DND-41 (cell line): ENCODE results near the gene GREB1L.
"Not testable (repeated sequence)": the region's sequence is repeated elsewhere in the genome, so short reads cannot be mapped to it uniquely, and the experiment has no call there.

Source experiments
- ATAC-seq: fragments of 200-7000 bp; cut with Tn5 transposase; 3 replicates; pipeline ENCODE4 v1.9.1; 2021; ENCODE audit warnings: low read depth; ENCODE audit not compliant: insufficient read depth
- DNase-seq: peaks from one replicate; pipeline ENCODE4 v3.0.0-alpha.2; 2020
- H2AFZ ChIP-seq: 2 replicates; pipeline ENCODE4 v1.6.0; 2012; ENCODE audit warnings: low read depth, low read length
- H3K27ac ChIP-seq: 2 replicates; pipeline ENCODE4 v1.5.1; 2012; ENCODE audit warnings: low read length, inconsistent platforms
- H3K27me3 ChIP-seq: fragments of 200-600 bp; sonication (generic); 2 replicates; pipeline ENCODE4 v1.6.0; 2012; ENCODE audit warnings: low read length, mild to moderate bottlenecking, inconsistent platforms; ENCODE audit not compliant: insufficient read depth, poor library complexity
- H3K36me3 ChIP-seq: 2 replicates; pipeline ENCODE4 v1.5.1; 2012; ENCODE audit warnings: low read length, inconsistent platforms; ENCODE audit not compliant: insufficient read depth
- H3K4me1 ChIP-seq: 2 replicates; pipeline ENCODE4 v1.5.1; 2012; ENCODE audit warnings: mild to moderate bottlenecking, low read length; ENCODE audit not compliant: insufficient read depth
- H3K4me2 ChIP-seq: 2 replicates; pipeline ENCODE4 v1.6.0; 2012; ENCODE audit warnings: mild to moderate bottlenecking, moderate library complexity, low read length, inconsistent platforms; ENCODE audit not compliant: insufficient read depth
- H3K4me3 ChIP-seq, 2 experiments: fragments of 200-600 bp in 1 of 2; shearing (Covaris generic) in 1 of 2; 2 replicates each; pipeline ENCODE4 v1.5.1; 2012 to 2016; ENCODE audit warnings: inconsistent platforms in 2 of 2, low read length in 2 of 2, mild to moderate bottlenecking in 2 of 2, low read depth in 1 of 2, moderate library complexity in 1 of 2
- H3K79me2 ChIP-seq: 2 replicates; pipeline ENCODE4 v1.6.0; 2012; ENCODE audit warnings: low read length, inconsistent platforms; ENCODE audit not compliant: insufficient read depth
- H3K9ac ChIP-seq: 2 replicates; pipeline ENCODE4 v1.6.0; 2012; ENCODE audit warnings: low read depth, mild to moderate bottlenecking, inconsistent platforms, low read length, moderate library complexity
- H3K9me3 ChIP-seq: 2 replicates; pipeline ENCODE4 v1.5.1; 2012; ENCODE audit warnings: low read length, moderate library complexity, mild to moderate bottlenecking, inconsistent platforms; ENCODE audit not compliant: insufficient read depth, severe bottlenecking
- H4K20me1 ChIP-seq: 2 replicates; pipeline ENCODE4 v1.6.0; 2012; ENCODE audit warnings: low read length; ENCODE audit not compliant: insufficient read depth
- EZH2 ChIP-seq: IDR thresholded peaks from 3 replicates; pipeline ENCODE4 v1.6.1; 2012; ENCODE audit warnings: borderline replicate concordance, low read depth, mild to moderate bottlenecking, moderate library complexity, low read length, inconsistent platforms; ENCODE audit not compliant: severe bottlenecking
- TF ChIP-seq, protein P1 (sequence below): IDR thresholded peaks from 2 replicates; pipeline ENCODE4 v1.5.1; 2012; ENCODE audit warnings: borderline replicate concordance, low read length, moderate library complexity, mild to moderate bottlenecking; ENCODE audit not compliant: poor library complexity, severe bottlenecking; ENCODE audit errors: extremely low read depth

Gene GREB1L

DNA sequence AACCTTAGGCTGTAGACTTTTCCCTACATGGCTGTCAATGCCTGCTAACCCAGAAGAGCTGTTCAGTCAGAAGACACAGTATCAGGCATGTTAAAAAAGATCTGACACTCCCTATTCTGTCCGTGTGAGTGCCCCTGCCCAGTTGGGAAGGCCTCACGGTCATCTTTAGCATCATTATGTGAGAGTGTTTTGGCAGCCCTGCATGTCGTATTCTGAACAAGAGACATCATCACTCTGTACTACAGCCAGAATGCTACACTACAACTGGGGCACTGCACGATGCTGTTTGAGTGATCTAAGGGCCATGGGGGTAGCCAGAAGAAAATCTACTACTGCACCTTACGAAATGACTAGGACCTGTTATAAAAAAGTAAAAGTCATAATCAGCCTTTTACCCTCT lies 67.2 kb downstream of the GREB1L start:
- Histone ChIP-seq H2AFZ (no peak overlapping the region), H3K27ac (no peak overlapping the region), H3K4me3 (no peak overlapping the region), H4K20me1 (no peaks in the 10 kb centered on the region), H3K36me3 (no peaks in the 10 kb centered on the region), H3K4me2 (no peak overlapping the region), H3K79me2 (no peaks in the 10 kb centered on the region), H3K9ac (no peak overlapping the region), H3K4me1 (no peaks in the 10 kb centered on the region), H3K9me3 (no peaks in the 10 kb centered on the region), H3K27me3 (peaks cover 4% of the 10 kb centered on the region)
- no peak for DNase-seq
- TF ChIP-seq EZH2: no peak
- TF ChIP-seq, protein P1, sequence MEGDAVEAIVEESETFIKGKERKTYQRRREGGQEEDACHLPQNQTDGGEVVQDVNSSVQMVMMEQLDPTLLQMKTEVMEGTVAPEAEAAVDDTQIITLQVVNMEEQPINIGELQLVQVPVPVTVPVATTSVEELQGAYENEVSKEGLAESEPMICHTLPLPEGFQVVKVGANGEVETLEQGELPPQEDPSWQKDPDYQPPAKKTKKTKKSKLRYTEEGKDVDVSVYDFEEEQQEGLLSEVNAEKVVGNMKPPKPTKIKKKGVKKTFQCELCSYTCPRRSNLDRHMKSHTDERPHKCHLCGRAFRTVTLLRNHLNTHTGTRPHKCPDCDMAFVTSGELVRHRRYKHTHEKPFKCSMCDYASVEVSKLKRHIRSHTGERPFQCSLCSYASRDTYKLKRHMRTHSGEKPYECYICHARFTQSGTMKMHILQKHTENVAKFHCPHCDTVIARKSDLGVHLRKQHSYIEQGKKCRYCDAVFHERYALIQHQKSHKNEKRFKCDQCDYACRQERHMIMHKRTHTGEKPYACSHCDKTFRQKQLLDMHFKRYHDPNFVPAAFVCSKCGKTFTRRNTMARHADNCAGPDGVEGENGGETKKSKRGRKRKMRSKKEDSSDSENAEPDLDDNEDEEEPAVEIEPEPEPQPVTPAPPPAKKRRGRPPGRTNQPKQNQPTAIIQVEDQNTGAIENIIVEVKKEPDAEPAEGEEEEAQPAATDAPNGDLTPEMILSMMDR: no peak
- ATAC-seq: no peak

DNA sequence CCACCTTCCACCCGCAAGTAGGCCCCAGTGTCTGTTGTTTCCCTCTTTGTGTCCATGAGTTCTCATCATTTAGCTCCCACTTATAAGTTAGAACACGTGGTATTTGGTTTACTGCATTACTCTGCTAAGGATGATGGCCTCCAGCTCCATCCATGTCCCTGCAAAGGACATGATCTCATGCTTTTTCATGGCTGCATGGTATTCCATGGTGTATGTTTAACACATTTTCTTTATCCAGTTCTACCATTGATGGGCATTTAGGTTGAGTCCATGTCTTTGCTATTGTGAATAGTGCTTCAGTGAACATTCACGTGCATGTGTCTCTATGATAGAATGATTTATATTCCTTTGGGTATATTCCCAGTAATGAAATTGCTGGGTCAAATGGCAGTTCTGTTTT lies 69.9 kb downstream of the GREB1L start:
- H3K4me2 ChIP-seq, H3K9me3 ChIP-seq, ATAC-seq, H2AFZ ChIP-seq, H4K20me1 ChIP-seq, H3K4me1 ChIP-seq, H3K4me3 ChIP-seq, DNase-seq, H3K79me2 ChIP-seq, H3K36me3 ChIP-seq, H3K9ac ChIP-seq, H3K27me3 ChIP-seq, H3K27ac ChIP-seq: not testable (repeated sequence)

DNA sequence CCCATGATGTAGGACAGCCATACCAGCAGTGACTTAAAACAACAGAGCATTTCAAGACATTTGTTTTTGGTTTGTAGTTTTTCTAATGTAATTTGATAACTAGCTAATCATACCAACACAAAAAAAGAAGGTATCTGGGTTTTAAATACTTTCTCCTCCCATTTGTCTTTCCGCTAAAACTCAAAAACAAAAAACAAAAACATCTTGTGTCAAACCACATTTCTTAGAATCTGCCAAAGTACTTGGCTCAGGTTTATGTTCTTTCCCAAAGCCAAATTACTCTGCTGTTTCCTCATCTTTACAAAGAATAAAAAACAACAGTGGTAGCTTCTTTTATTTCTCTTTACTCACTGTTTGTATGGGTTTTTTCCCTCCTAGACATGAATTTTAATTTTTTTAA lies 71.5 kb downstream of the GREB1L start:
- DNase-seq (no peak), ATAC-seq (no peak)
- H4K20me1 ChIP-seq: no peaks in the 10 kb centered on the region
- H2AFZ ChIP-seq: no peak overlapping the region
- TF ChIP-seq, protein P1: no peak
- no peak for TF ChIP-seq EZH2
- no peak overlapping the region for H3K9ac ChIP-seq
- H3K4me2 ChIP-seq: no peak overlapping the region
- H3K27me3 ChIP-seq: peaks cover 4% of the 10 kb centered on the region
- H3K9me3 ChIP-seq: no peaks in the 10 kb centered on the region
- H3K79me2 ChIP-seq: no peaks in the 10 kb centered on the region
- no peak overlapping the region for H3K27ac ChIP-seq
- no peak overlapping the region for H3K4me3 ChIP-seq
- H3K4me1 ChIP-seq: no peaks in the 10 kb centered on the region
- H3K36me3 ChIP-seq: no peaks in the 10 kb centered on the region

DNA sequence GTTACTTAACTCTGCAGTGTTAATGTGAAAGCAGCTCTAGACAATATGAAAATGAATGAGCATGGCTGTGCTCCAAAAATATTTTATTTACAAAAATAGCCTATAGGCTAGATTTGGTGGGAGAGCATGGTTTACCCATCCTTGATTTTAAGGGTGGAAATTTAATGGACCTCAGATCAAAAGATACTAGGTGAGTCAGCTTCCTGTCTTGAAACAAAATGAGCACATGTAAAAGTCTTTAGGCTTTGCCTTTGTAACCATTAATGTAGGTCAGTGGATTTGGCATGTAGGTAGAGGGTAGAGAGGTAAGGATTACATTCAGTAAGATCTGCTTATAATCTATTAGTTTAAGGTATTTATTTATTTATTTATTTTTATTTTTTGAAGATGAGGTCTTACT lies 72.7 kb downstream of the GREB1L start:
- Histone ChIP-seq H3K9me3 (no peaks in the 10 kb centered on the region), H3K79me2 (no peaks in the 10 kb centered on the region), H3K4me3 (no peak overlapping the region), H4K20me1 (no peaks in the 10 kb centered on the region), H3K36me3 (no peaks in the 10 kb centered on the region), H3K4me2 (no peak overlapping the region), H3K27me3 (peaks cover 4% of the 10 kb centered on the region), H3K4me1 (no peaks in the 10 kb centered on the region), H3K9ac (no peak overlapping the region), H3K27ac (no peak overlapping the region), H2AFZ (no peak overlapping the region)
- ATAC-seq (no peak), DNase-seq (no peak)
- TF ChIP-seq EZH2: no peak
- TF ChIP-seq, protein P1: no peak

DNA sequence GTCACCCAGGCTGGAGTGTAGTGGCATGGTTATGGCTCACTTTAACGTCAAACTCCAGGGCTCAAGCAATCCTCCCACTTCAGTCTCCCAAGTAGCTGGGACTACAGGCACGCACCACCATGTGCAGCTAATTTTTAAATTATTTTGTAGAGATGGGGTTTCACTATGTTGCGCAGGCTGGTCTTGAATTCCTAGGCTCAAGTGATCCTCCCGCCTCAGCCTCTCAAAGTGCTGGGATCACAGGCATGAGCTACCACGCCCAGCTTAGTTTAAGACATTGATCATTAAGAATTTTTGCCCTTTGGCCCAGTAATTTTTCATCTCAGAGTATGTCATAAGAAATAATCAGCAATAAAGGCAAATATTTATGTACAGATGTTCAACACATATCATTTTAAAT lies 73.1 kb downstream of the GREB1L start:
- not testable (repeated sequence) for H3K4me2 ChIP-seq, H3K36me3 ChIP-seq, ATAC-seq, H4K20me1 ChIP-seq, H3K9me3 ChIP-seq, H2AFZ ChIP-seq, H3K27ac ChIP-seq, H3K79me2 ChIP-seq, DNase-seq, H3K9ac ChIP-seq, H3K4me3 ChIP-seq, H3K4me1 ChIP-seq, H3K27me3 ChIP-seq
